BE2C (cell line): ENCODE data around the gene KCP.

Source experiments
- DNase-seq: peaks from one replicate; pipeline ENCODE4 v3.0.0-alpha.2; 2020
- H3K27me3 ChIP-seq: fragments of 250-450 bp; sonication (Bioruptor Pico); 2 replicates; pipeline ENCODE4 v1.5.1; 2020; ENCODE audit warnings: mild to moderate bottlenecking
- H3K36me3 ChIP-seq: fragments of 250-450 bp; sonication (Bioruptor Pico); 2 replicates; pipeline ENCODE4 v1.5.1; 2020; ENCODE audit warnings: mild to moderate bottlenecking
- H3K4me1 ChIP-seq: fragments of 250-450 bp; sonication (Bioruptor Pico); 2 replicates; pipeline ENCODE4 v1.5.1; 2020
- H3K4me3 ChIP-seq: 2 replicates; pipeline ENCODE4 v1.5.1; 2011; ENCODE audit warnings: low read depth, low read length
- H3K9me3 ChIP-seq: fragments of 250-450 bp; sonication (Bioruptor Pico); 2 replicates; pipeline ENCODE4 v1.5.1; 2020
- CTCF ChIP-seq: IDR thresholded peaks from 2 replicates; pipeline ENCODE4 v1.5.1; 2012; ENCODE audit warnings: mild to moderate bottlenecking, low read depth, low read length

KCP gene

GRCh38 chr7:128922496-128923410, 12.2 kb upstream of the KCP start:
- no peak for TF ChIP-seq CTCF
- H3K27me3 ChIP-seq: no peaks in the 10 kb centered on the region
- no peaks in the 10 kb centered on the region for H3K9me3 ChIP-seq
- 0 out of 2 replicates have a peak, but pooled peaks cover 3% of the 10 kb centered on the region for H3K4me1 ChIP-seq
- DNase-seq: no peak
- H3K36me3 ChIP-seq: no peaks in the 10 kb centered on the region
- no peak overlapping the region for H3K4me3 ChIP-seq

DNA sequence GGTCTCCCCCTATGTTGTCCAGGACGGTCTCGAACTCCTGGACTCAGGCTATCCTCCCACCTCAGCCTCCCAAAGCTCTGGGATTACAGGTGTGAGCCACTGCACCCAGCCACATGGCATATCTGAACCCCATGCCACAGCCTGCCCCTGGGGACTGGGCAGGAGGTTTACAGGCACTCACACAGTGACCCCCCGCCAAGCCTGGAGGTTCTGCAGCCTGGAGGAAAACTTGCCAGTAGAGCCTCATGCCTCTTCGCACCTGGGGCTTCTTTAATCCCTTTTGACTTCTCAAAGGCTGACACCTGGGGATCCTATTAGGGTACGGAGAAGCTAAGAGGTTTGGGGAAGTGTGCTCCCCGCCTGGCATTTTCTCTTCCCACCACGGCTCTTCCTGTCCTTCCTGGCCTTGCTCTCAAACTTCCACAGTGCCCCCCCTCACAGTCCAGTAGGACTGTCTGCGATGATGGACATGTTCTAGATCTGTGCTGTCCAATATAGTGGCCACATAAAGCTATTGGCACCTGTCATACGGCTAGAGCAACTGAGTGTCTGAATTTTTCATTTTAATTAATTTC, 11.4 kb upstream of the KCP start:
- no peaks in the 10 kb centered on the region for H3K36me3 ChIP-seq
- no peak for DNase-seq
- no peaks in the 10 kb centered on the region for H3K9me3 ChIP-seq
- TF ChIP-seq CTCF: no peak
- H3K27me3 ChIP-seq: no peaks in the 10 kb centered on the region
- 0 out of 2 replicates have a peak, but pooled peaks cover 3% of the 10 kb centered on the region for H3K4me1 ChIP-seq
- H3K4me3 ChIP-seq: no peak overlapping the region

- Histone ChIP-seq H3K4me3 (no peak overlapping the region), H3K36me3 (no peaks in the 10 kb centered on the region), H3K9me3 (no peaks in the 10 kb centered on the region), H3K27me3 (no peaks in the 10 kb centered on the region), H3K4me1 (0 out of 2 replicates have a peak, but pooled peaks cover 3% of the 10 kb centered on the region)
- DNase-seq: no peak
- no peak for TF ChIP-seq CTCF
These were observed 10.5 kb upstream of the KCP start for GRCh38 chr7:128920913-128921582.

- DNase-seq: no peak
- Histone ChIP-seq H3K4me1 (0 out of 2 replicates have a peak, but pooled peaks cover 3% of the 10 kb centered on the region), H3K9me3 (no peaks in the 10 kb centered on the region)
These were observed 9.6 kb upstream of the KCP start for GRCh38 chr7:128919881-128920799.

More at GRCh38 chr7:128919881-128920799, 9.6 kb upstream of the KCP start:
- TF ChIP-seq CTCF: peak; percentile 32
- H3K27me3 ChIP-seq: no peaks in the 10 kb centered on the region
- H3K36me3 ChIP-seq: no peaks in the 10 kb centered on the region
- H3K4me3 ChIP-seq: no peak overlapping the region
